Bone marrow (tissue), 2 donors: Measurements from ENCODE around the gene UFSP2.

Experiments
- DNase-seq, 2 donors: peaks; one replicate each; lab custom pipeline; 2025; lab: John Stamatoyannopoulos, UW

The UFSP2 gene, protein sequence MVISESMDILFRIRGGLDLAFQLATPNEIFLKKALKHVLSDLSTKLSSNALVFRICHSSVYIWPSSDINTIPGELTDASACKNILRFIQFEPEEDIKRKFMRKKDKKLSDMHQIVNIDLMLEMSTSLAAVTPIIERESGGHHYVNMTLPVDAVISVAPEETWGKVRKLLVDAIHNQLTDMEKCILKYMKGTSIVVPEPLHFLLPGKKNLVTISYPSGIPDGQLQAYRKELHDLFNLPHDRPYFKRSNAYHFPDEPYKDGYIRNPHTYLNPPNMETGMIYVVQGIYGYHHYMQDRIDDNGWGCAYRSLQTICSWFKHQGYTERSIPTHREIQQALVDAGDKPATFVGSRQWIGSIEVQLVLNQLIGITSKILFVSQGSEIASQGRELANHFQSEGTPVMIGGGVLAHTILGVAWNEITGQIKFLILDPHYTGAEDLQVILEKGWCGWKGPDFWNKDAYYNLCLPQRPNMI

DNA sequence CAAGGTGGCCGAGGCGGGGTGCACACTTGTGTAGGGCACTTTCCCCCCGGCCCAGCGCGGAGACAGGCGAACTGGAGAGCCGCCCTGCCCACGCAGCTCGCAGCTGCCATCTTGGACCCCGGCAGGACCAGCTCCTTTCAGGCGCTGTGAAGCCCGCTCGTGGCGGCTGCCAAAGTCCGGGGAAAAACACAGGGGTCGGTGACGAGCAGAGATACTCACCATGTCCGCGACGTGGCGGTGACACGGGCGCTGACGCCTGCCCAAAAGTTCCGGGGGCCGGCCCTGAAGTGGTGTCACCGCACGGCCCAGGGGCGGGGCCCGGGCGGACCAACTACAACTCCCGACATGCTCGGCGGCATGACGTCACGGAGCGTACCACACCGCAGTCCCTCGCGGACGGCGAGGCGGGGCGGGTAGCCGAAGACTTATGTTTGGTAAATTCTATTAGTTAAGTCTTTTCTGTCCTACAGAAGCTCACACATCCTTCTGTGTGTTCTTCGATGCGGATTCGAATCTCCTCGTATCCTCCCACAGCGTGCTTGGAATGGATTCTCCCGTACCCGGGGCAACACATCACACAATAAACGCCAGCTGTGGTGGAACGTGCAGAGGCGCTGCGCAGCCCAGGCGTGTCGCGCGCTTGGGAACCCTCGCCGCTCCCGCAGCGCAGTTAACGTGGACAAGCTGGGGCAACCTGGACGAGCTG lies at the start of gene UFSP2:
Gene UFSP2, minus strand, starts transcription at position 318 of the 706 bp plus-strand sequence. Its CDS starts 96 bp downstream, at position 222.
- DNase-seq, result peak; percentile 69 to 97

DNA sequence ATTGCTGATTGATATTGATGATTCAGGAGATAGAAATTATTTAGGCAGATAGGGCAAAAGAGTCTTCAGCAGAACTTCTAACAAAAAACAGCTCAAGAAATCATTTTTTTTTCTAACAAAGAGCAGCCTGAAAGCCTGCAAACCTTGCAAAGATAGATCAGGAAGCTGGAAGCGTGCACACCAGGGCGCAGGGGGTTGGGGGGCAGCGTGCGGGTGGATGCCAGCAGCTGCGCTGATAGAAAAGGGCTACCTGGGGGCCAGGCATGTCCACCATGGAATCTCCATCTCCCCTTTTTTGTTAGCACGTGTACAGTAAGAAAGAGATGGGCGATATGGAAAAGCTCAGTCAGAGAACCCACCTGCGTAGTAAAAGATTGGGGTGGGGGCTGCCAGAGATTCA lies 47.5 kb upstream of the UFSP2 start:
- DNase-seq, result no peak

- no peak for DNase-seq
These were observed 46.4 kb upstream of the UFSP2 start for GRCh38 chr4:185472103-185472542.

- peak in 1 of 2 donors; percentile 65 for DNase-seq
These were observed 45.7 kb upstream of the UFSP2 start, which contains the start of gene CCDC110 for GRCh38 chr4:185471235-185472102. TSS of gene CCDC110 (minus strand) at chr4:185471733. CDS start at chr4:185471683, 50 bp downstream.

- no peak for DNase-seq
These were observed 44.9 kb upstream of the UFSP2 start for GRCh38 chr4:185470501-185471195.

- DNase-seq, result no peak
These were observed 43.9 kb upstream of the UFSP2 start for GRCh38 chr4:185469580-185470154.

GRCh38 chr4:185468999-185469398 lies 43.2 kb upstream of the UFSP2 start:
- no peak for DNase-seq

- no peak for DNase-seq
These were observed 42.2 kb upstream of the UFSP2 start for GRCh38 chr4:185467991-185468390.

- no peak for DNase-seq
These were observed 41.3 kb upstream of the UFSP2 start for GRCh38 chr4:185467101-185467500.

- DNase-seq, result no peak
These were observed 39.9 kb upstream of the UFSP2 start for GRCh38 chr4:185465707-185466106.

DNA sequence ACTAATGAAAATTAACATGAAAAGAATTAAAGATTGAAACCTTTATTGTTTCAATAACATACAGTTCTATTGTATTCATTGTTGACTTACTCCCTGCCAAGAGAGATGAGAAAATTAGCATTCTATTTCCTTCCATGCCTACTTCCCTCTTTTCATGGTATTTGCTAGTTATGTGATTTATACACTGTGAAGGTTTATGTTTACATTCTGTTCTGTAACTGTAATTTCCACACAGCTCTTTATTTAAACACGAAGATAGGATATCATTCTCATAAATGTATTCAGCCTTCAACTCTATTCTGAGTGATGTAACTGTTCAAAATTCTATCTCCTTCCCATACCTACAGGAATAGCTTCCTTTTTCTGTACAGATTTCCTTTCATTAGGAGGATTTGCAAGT lies 39.1 kb upstream of the UFSP2 start:
- DNase-seq, result no peak

DNA sequence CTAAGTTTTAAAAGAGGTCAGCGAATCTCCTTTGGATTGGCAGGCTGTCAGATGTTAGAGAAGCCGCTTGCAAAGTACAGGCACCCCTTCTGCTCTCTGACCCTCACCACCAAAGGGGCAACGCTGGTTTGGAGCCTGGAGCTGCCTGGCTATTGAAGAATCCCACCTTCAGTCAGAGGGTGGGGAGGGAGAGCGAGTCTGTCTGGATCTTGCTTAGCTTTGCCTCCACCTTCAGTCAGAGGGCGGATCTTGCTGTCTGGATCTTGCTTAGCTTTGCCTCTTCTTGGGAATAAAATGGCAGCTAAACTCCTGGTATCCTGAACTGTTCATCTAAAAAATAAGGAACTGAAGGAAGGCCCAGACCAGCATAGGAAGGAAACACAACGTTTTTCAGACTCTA lies 38.4 kb upstream of the UFSP2 start:
- no peak for DNase-seq

- DNase-seq, result no peak
These were observed 37.8 kb upstream of the UFSP2 start for GRCh38 chr4:185463541-185463940.

- no peak for DNase-seq
These were observed 35.8 kb upstream of the UFSP2 start for GRCh38 chr4:185461565-185461964.

DNA sequence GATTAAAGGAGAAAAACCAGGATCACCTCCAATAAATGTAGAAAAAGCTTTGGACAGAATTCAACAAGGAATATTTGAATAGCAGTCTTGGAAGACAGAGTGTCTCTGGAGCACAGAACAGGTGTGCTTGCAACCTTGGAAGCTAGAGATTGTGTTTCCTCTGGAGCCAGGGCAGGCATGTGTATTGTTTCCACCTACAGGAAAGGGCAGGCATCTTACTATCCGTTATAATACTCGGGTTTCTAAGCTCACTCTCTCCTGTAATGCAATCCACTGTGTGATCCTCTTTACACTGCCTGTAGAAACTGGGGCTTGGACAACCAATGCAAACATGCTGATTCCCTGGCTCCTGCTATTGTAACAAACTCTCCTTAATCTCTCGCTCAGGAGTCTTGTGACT lies 31.4 kb upstream of the UFSP2 start:
- DNase-seq, result no peak

DNA sequence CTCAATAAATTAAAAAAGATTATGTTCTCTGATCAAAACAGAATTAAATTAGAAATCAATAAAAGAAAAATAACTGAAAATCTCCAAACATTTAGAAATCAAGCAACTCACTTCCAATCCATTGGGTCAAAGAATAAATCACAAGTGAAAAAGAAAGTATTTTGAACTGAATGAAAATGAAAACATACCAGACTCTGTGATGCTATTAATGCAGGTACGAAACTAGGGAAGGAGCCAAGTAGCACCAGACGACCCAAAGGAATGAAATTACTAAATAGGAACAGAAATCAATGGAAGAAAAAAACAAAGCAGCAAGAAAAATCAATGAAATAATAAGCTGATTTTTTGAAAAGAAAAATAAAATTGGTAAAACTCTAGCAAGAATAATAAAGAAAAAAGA lies 30.4 kb upstream of the UFSP2 start:
- DNase-seq, result no peak

GRCh38 chr4:185445209-185445608 lies 19.4 kb upstream of the UFSP2 start:
- DNase-seq, result no peak

DNA sequence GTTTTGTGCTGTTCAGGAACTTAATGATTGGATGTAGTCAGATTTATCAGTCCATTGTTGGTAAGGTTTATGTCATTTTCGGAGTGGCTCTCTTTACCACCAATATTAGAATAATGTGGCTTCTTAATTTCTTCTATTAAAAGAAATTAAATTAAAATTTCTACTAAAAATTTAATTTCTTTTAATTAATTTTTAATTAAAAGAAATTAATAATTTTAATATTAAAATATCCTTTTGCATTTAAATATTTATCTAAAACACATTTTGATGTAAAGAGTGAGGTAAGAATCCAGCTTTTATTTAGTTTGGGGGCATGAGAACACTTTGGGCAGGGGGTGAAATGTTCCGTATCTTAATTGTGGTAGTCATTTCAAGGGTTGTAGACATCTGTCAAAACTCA lies 15.7 kb upstream of the UFSP2 start:
- DNase-seq, result no peak

DNA sequence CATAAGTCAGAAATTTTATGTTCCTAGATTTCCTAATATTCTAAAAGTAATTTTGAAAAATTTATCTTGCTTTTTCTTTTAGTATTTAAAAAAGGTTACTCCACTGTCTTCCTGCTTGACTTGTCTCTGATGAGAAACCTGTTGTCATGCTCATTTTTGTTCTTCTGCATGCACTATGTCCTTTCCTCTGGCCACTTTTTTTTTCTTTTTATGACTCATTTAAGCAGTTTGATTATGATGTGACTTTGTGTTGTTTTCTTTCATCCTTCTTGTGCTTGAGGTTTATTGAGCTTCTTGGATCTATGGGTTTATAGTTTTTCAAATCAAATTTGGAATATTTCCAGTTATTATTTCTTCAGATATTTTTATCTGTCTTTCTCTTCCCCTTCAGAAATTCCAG lies 12.0 kb upstream of the UFSP2 start:
- no peak for DNase-seq

- no peak for DNase-seq
These were observed 9.7 kb upstream of the UFSP2 start for GRCh38 chr4:185435466-185435865.

GRCh38 chr4:185429660-185430059 lies 3.9 kb upstream of the UFSP2 start:
- no peak for DNase-seq
